Measurements from ENCODE around the gene NLK. TPM values are rescaled to one million over a fixed set of nuclear protein-coding genes. Genes with fewer than 3 reads are reported as not detected.

NLK gene
- total and polyA plus RNA-seq, 2 of the 4 experiments (the other 2 are of a cell fraction) = 15.3 to 23.3 TPM

GRCh38 chr17:28228986-28229729 lies 186.7 kb downstream of the NLK start:
- BruUV-seq (replicated peaks) = no TSS peak
- Histone ChIP-seq H2BK15ac (ENCODE audit: low read depth, low read length) (no peak overlapping the region), H2AK9ac (replicated peaks; ENCODE audit: low read depth, low read length, poor library complexity) (no peak overlapping the region), H3K4me2 (ENCODE audit: low read depth, low read length) (no peak overlapping the region), H4K5ac (ENCODE audit: low read depth, low read length) (no peak overlapping the region), H3K4ac (ENCODE audit: low read depth, low read length) (no peak overlapping the region), H2AFZ (replicated peaks; ENCODE audit: low read length, poor library complexity) (no peak overlapping the region), H3K14ac (replicated peaks; ENCODE audit: low read depth, low read length) (no peak overlapping the region), H3K56ac (ENCODE audit: extremely low read depth, insufficient read depth, low read length) (no peak overlapping the region), H3K9me3 (ENCODE audit: control insufficient read depth, insufficient read depth, low read length) (no peaks in the 10 kb centered on the region), H4K8ac (ENCODE audit: low read depth in 2 of 2, low read length in 2 of 2) (no peak overlapping the region), H4K20me1 (ENCODE audit: insufficient read depth, low read length) (no peaks in the 10 kb centered on the region), H3K79me1 (ENCODE audit: low read depth in 1 of 2, low read length in 2 of 2) (no peaks in the 10 kb centered on the region), H2BK120ac (ENCODE audit: low read depth, low read length) (no peak overlapping the region), H3K27me3 (ENCODE audit: control insufficient read depth, insufficient read depth, low read length) (peaks cover 45% of the 10 kb centered on the region), H3K4me1 (ENCODE audit: control insufficient read depth, insufficient read depth, low read length) (peaks cover 3% of the 10 kb centered on the region; the same call in 1 of the 2 replicates), H3K18ac (ENCODE audit: low read depth, low read length) (no peak overlapping the region), H3K9me1 (ENCODE audit: insufficient read depth, low read length) (peaks cover 4% of the 10 kb centered on the region; the same call in 1 of the 2 replicates), H3K27ac (ENCODE audit: insufficient read depth, low read length) (no peak overlapping the region), H3K9ac (ENCODE audit: low read depth, low read length) (no peak overlapping the region), H3K23ac (ENCODE audit: low read depth, low read length) (no peak overlapping the region), H3K4me3 (ENCODE audit: insufficient read depth, low read depth, low read length) (no peak overlapping the region), H2BK20ac (ENCODE audit: low read depth, low read length) (no peak overlapping the region), H2AK5ac (ENCODE audit: low read depth, low read length) (no peak overlapping the region), H2BK5ac (ENCODE audit: low read depth, low read length, poor library complexity, severe bottlenecking) (no peak overlapping the region), H3K36me3 (ENCODE audit: control insufficient read depth, insufficient read depth, low read length) (no peaks in the 10 kb centered on the region), H4K91ac (ENCODE audit: insufficient read depth, low read depth, low read length) (no peak overlapping the region)
- WGBS, 2 experiments (ENCODE audit: extremely low coverage in 2 of 2, insufficient read length in 1 of 2) = 37% methylated on average over 2 of the region's 4 CpGs; no CpG with 5 or more reads in 1 of the 2 experiments
- dilution Hi-C loops (cut with HindIII; ENCODE audit: low sequenced_read_pairs, unreplicated experiment) = no loop called here
- ATAC-seq (ENCODE audit: low read depth) = no peak
- in situ Hi-C loops (cut with MboI; ENCODE audit: low sequenced_read_pairs) = no loop called here
- intact Hi-C loops (cut with micrococcal nuclease) = no loop called here
- ChIA-PET CTCF (no interaction called here), POLR2A (ENCODE audit: unreplicated experiment) (interaction anchor here (0.5 kb wide), 1 partner anchor 9 kb away, joined by 3 read pairs; no protein-coding TSS in a partner anchor)
- TF ChIP-seq FOS (IDR thresholded peaks at IDR 0.05; ENCODE audit: low read depth, low read length) (no peak), BHLHE40 (IDR thresholded peaks at IDR 0.05; ENCODE audit: low read depth, low read length) (no peak), NFE2L2 (IDR thresholded peaks at IDR 0.05; ENCODE audit: low read depth, low read length) (no peak), RCOR1 (IDR thresholded peaks at IDR 0.05; ENCODE audit: insufficient replicate concordance, low read length) (no peak), MXI1 (IDR thresholded peaks at IDR 0.05; ENCODE audit: borderline replicate concordance, low read depth, low read length) (no peak), SMC3 (IDR thresholded peaks at IDR 0.05; ENCODE audit: low read depth, low read length) (no peak)
- DNase-seq = no peak

All from IMR-90 (cell line).